GM21367 (cell line): ENCODE results near the gene ITGA11.

Experiments
- ATAC-seq: cut with Tn5 transposase; IDR thresholded peaks from one replicate; pipeline ENCODE4 v1.9.1; 2021; ENCODE audit not compliant: unreplicated experiment

ITGA11 gene

DNA sequence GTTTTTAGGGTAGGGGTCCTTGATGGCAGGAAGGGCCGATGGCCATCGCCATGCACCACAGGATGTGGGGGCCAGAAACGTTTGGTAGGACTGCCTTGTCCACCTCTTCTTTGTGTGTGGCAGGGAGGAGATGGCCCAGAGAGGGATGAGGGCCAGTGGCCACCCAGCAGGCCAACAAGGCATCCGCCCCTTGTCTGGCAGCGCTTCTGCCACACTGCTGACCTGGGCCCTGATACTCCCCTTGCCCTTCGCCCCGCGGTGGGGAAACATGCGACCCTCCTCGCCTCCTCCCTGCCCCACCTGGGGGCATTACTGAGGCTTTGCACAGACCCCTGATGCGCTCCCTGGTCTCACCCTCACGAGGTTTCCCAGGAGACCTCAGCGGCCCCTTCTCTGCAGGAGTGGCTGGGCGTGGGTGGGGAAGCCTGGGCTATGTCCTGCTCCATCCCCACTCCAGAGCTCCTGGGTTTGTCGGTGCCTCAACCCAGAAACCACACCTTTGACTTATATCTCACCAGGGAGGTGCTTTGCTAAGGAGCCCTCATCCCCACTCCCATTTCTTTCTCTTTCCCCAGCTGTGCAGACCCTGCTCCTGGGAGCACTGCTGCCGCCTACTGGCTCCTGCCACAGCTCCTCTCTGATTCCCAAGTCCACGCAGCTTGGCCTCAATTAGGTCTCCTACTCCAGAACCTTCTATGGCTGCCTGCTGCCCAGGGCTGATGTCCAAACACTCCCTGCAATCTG lies 115.7 kb downstream of the ITGA11 start:
- no peak for ATAC-seq

DNA sequence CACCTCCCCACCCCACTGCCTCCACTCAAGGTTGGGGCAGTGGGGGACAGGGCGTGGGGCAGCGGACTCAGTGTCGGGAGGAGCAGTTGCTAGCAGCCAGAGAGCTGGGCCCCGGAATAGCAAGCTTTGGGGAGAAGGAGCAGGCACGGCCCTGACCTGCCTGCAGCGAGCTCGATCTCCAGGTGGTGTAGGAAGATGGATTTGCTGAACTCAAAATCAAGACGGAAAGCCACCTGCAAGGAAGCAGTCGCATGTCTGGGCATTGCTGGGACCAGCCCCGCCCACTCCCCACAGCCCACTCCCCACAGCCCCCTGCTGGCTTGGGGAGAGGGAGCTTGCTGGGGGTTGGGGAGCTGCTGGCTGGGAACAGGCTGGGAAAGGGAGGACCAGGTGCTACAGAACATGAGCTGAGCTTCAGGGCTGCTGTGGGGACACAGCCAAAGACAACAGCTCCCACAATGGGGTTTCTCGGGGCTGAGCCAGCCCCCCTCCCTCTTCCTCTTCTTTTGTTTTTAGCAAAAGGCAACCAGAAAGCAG lies 116.4 kb downstream of the ITGA11 start:
- ATAC-seq, result no peak

DNA sequence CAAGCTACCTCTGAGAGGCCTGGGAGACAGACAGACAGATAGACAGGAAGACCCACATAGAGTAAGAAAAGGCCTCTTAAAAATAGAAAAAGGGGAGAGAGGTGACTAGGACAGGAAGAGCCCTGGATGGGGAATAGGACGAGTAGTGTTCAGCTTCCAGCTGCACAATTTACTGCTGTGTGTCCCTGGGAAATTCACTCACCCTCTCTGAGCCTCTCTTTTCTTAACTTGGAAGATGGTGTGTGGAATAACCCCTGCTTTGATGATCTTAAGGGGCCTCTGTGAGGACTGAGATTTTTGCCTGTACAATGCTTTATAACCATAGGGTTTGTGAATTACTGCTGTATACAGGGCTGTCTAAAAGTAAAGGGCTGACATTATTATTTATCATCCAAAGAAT lies 116.9 kb downstream of the ITGA11 start:
- no peak for ATAC-seq

DNA sequence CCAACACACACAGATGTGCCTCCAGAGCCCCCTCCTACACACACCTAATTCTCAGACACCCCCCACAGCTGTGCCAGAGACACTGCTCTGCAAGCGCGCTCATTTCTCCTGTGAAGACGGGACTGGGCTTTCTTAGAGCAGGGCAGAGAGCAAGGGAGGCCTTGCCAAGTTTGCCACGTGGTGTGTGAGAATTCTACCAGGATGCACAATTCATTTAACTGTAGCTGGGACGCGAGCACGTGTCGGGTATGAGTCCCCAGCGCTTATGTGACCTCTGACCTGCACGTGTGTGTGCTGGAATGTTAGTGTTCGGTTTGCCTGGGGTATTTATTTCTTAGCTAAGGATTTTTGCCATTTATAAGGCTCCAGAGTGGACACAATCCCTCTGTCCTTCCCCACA lies 117.4 kb downstream of the ITGA11 start:
- ATAC-seq, result no peak

DNA sequence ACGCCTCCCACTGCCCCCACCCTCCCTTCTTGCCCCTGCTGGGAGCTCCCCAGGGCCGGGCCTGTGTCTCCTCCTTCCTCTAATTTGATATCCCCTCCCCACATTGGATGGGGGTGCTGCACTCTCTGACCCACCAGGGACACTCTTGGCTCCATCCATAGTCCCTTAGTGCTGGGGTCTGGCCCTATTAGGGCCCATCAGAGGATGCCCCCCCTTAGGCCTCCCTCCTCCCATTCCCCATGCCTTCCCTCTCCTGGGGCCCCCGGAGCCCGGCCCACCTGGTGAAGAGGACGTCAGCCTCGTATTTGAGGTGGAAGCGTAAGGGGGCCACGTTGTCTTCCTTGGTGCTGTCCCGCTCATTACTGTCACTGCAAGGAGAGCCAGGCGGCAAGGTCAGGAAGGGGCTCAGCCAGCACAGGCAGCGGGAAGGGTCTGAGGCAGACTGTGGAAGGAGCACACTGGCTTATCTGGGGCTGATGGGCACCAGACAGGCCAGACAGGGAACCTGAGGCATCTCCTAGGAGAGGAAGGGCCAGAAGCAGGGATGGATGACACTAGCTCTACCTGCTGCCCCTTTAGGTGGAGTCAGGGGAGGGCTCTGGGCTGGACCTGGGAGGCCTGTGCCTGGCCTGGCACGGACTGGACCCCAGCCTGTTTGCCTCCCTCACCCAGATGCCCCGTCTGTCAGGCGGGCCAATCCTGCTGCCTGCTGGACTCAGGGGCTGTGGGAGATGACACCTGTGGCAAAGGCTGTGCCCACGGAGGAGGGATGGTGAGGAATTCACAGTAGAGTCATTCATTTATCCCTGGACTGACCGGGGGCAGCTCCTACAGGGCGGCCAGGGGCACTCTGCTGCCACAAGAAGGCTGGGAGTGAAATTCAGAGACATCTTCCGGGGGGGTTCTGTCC lies 118.2 kb downstream of the ITGA11 start:
- ATAC-seq, result no peak

DNA sequence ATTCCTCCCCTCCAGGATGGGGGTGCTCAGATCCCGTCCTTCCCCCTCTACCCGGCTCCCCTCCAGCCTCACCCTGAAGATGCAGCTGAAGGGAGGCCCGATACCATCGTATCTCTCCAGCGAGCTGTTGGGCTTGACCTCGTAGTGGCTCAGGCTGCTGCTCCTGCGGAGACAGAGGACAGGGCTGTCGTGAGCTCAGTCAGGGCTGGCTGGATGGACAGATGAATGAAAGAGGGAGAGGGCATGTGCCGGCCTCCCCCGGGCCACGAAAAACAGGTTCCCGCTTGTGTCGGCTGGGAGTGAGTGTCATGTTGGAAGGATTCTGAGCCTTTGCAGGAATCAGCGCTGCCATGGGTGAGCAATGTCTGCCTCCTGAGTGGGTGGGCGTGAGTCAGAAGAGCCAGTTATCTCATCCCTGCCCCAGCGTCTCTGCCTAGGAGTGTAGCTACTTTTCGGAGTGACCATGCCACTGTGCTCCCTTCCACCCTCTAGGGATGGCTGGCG lies 119.2 kb downstream of the ITGA11 start:
- no peak for ATAC-seq

DNA sequence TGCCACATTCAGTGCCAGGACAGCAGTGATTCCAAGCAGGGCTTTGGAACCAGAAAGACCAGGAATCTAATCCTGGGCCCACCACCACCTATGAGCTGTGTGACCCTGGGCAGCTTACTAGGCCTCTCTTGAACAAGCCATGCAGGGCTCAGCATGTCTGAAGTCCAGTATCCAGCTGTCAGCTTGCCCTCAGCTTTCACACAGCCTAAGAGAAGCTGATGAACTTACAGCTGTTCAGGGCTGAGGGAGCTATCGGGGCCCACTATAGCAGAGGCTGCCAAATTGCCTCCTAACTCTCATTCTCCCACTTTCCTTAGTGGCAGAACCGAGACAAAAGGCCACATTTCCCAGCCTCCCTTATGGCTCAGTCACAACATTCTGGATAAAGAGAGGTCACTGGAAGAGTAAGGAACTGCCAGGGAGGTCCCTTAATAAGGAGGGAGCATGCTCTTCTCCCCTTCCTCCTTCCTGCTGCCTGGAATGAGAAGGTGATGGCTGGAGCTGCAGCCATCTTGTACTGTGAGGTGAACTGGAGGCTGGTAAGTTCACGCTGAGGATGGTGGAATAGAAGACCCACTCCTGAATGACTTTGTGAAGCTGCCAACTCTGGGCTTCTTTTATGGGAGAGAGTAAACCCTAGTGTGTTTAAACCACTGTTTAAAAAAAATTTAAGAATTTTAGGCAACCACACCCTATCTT lies 120.0 kb downstream of the ITGA11 start:
- ATAC-seq, result no peak

DNA sequence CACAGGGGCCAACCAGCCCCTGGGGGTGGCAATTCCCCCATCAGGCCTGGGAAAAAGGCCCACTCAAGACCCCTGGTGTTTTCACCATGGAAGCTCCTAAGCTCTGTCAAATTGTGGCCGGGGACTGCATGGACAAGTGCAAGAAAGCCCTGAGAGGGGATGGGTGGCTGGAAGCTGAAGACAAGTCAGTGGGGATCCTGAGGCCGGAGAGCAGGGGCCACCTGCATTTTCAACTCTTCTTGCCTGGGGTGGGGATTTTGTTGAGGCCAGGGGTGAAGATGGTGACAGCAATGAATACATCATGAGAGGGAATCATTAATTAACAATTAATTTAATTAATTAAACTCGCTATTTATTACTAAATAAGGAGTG lies 120.5 kb downstream of the ITGA11 start:
- ATAC-seq, result no peak

DNA sequence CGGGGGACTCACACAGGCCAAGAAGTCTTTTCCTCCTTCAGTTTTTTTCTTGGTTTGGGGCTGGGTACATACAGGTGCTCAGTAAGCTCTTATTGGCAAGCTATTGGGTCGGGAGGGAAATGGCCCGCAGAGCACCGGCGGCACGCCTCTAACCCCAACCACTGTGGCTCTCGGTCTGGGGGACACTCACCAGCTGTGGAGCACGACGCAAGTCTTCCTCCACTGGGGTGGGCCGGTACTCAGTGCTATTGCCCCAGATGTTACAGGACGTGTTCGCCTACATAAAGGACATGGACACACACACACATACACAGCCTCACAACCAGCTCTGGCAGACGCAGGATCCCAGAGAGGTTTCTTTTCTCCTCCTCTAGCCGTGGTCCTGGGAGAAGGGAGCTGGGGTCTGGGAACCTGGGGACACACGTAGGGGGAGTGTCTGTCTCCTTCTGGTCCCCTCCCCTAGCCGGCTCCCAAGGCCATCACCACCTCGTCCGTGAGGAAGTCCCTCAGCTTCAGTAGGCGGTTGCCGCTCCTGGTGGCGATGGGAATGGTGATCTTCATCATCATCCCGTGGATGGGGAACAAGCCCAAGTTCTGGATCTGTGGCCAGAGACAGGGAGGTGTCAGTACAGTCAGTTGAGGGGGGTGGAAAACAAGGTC lies 121.0 kb downstream of the ITGA11 start:
- no peak for ATAC-seq

DNA sequence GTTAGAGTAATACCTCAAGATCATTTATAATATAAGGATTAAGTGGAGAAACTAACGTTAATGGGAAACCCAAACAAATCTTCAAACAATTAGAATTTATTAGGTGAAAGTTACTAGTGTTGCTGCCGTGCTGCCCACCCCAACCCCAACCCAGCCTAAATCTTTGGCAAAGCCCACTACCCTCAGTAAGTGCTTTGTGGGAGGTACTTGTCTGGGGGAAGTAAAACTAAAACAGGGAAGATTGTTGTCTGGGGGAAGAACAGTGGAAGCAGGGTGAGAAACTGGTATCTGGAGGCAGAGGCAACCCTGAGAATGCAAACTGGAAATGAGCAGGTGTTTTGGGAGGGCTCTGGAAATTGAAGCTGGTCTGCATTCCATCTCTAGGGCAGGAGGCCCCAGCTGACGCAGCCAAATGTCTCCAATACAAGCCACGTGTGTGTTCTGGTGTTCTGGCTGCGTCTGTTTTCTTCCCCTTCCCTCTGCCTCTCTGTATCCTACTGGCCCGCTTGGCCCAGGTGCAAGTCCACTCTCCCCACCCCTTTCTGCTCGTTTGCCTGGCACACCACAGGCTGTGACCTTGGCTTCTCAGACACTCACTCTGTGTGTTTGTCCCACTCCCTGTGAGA lies 121.7 kb downstream of the ITGA11 start:
- ATAC-seq, result no peak

DNA sequence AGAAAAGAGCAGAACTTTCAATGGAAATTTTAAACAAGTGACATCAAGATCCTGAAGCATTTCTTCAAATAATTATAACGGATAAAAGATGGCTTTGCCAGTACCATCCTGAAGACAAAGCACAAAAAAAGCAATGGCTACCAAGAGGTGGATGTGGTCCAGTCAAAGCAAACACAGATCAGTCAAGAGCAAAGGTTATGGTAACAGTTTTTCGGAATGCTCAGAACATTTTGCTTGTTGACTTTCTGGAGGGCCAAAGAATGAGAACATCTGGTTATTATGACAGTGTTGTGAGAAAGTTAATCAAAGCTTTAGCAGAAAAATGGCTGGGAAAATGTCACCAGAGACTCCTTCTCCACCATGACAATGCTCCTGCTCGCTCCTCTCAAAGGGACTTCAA lies 122.9 kb downstream of the ITGA11 start:
- no peak for ATAC-seq

DNA sequence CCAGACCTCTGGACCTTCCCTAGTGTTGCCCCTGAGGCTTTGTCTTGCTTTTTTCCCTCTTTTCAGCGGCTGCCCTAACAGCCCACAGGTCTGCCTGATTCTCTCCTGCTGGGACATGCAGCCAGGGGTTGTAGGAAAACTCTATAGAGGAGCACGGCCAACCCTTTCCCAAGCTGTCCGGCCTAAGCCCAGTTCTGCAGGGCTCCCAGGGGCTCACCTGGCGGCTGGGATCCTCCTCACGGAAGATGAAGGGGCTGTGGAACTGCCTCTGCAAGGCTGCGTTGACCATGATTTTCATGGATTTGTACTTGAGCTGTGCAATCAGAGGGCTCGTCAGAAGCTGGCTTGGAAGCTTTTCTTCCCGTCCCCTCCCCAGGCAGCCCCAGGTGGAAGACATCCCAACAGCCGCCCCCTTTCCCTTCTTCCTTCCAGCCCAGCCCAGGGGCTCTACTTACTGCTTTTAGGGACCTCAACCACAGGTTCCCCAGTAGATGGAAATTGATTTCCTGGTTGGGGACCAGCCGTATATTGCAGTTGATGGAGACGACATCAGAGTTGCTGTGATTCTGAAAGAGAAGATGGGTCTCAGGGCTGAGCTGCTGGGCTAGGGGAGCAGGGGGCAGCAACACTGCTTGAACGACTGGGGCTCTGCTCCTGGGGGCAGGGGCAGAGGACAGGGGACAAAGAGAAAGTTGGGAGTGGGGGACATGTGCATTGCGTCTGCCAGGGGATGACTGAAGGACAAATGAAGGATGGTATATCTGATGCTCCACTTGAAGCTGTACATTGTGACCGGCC lies 124.6 kb downstream of the ITGA11 start:
- no peak for ATAC-seq

DNA sequence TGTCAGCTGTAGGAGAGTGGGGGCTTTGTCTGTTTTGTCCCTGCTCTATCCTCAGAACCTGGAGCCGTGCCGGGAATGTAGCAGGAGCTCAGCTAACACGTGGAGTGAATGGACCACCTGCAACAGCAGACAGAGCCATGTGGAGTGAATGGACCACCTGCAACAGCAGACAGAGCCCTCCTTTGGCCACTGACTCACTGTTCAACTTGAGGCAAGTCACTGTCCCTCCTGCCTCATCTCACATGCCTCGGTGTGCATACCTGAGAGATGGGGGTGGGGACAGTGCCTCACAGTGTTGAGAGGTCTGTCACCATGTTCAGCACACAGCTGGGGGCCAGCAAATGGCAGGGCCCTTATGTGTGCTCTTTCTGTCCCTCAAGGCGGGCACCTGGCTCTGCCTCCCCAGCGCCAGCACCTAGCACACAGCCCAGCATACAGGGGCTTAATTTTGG lies 126.5 kb downstream of the ITGA11 start:
- ATAC-seq, result no peak

DNA sequence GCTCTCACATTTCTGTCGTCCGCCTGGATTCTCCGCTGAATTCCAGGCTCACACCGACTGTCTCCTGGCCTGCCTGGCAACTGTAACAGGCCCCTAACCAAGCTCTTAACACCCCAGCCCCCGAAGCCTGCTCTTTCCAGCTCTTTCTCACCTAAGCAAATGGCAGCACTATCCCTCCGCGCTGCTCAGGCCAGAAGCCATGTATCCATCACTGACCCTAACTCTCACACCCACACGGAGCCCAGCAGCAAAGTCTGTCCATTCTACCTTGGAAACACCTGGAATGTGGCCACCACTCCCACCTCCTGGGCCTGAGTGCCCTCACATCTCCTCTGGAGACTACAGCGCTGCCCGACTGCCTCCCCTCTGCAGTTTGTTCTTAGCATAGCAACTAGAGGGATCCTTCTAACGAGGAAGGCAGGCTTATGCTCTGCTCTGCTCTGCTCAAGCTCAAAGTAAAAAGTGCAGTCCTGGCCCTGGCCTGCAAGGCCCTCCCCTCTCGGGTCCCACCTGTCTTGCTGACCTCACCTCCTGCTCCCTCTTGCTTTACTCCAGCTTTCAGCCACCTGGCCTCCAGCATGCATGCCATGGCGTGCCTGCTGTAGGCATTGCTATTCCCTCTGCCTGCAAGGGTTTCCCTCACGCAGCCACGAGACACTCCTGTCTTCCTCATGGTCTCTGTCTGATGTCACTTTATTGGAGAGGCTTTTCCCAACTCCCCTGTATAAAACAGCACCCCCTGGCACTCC lies 127.2 kb downstream of the ITGA11 start:
- no peak for ATAC-seq

DNA sequence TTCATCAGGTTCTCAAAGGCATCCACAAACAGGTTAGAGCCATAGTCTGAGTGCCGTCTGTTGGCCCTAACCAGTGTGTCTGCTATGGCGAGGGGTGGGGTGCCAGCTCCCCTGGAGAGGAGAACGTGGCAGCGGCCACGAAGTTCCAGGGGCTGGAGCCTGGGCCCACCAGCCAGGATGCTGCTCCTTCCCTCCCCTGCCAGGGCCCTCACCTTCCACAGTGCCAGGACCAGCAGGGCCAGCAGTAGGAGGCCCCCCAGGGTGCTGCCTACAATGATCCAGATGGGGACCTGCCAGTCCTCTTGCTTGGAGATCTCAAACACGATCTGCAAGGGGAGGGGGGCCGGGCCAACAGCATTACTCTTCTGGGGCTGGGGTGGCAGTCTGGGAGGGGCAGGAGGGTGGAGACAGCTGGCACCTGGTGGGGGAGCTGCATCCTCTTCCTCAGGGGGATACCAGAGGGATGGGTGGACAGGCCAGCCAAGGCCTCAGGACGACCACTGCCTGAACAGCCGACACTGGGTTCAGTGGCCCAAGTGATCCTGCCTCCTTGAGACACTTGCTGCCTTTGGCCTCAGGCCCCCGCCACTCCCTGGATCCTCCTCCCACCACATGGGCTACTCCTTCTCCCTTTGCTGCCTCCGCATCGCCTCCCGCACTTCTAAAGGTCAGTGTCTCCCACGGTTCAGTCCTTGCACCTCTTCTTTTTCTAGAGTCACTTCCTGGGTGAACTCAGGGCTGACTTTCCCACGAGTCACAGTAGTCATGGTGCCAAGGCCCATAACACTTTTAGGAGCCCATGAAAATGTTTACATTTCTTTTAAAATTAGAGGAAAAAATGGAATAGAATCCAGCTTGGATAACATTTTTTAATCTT lies 128.2 kb downstream of the ITGA11 start:
- no peak for ATAC-seq

DNA sequence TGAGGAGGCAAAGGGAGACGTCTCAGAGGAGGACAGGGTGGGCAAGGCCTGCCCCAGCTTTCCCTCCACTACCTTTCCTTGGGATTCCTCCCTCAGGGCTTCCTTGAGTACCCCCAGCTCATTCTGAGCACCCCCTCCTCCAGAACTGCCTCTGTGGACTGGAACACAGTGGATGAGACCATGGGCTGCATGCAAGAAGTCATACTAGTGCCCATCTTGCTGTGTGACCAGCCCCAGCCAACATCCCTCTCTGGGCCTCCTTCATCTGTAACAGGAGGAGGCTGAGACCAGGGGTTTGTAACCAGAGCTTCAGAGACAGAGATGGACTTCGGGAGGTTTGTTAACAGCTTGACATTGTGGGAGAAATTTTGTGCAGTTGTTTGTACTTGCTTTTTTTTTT lies 128.8 kb downstream of the ITGA11 start:
- ATAC-seq, result no peak

DNA sequence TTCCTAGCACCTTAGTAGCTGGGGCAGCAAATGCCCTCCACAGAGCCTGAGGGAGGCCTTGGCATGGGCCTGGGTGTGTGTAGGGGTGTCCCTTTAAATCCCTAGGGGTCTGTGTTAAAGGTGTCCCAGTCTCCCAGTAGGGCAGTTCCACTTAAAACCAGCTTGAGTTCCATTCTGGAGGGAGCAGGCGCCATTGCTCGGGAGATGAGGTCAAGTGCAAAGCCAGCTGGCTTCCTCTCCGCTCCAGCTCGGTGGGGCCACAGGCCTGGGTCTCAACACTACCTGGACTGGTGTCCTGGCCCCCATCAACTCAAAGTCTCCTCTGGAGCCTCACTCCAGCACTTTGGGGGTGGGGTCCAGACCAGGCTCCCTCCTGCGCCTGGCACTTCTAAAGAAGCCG lies 129.2 kb downstream of the ITGA11 start:
- no peak for ATAC-seq

DNA sequence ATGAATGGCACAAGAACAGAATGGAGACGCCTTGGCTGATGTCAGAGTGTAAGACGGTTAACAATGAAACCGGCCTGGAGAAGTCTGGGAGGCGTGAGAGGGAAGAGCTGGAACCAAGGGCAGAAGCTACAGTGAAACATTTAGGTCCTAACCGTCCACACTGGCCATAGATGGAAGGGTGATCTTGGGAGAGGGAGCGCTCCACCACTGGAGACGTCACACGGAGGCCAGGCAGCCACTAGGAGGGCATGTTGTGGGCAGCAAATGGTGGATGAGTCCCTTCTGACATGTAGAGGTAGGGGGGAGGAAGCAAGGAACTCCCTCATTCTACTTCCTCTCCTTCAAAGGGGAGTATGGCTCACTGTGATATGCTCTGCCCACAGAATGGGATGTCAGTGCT lies 130.7 kb downstream of the ITGA11 start:
- ATAC-seq, result no peak
